GM19239 (cell line): ENCODE measurements around the gene BEST3.

Experiments
- DNase-seq: peaks from one replicate; pipeline ENCODE4 v3.0.0; 2011; ENCODE audit warnings: low spot score; ENCODE audit not compliant: insufficient read length
- FAIRE-seq: peaks from 2 replicates; lab custom pipeline; 2011; peaks lifted over from hg19 to GRCh38; lab: Jason Lieb, UNC

Gene BEST3

GRCh38 chr12:69698769-69699540, at the start of gene BEST3:
TSS of gene BEST3 (minus strand) at chr12:69699303. CDS start at chr12:69697798, 1,505 bp downstream.
- FAIRE-seq (no peak), DNase-seq (no peak)

GRCh38 chr12:69744109-69744508, 45.0 kb upstream of the BEST3 start:
- FAIRE-seq, result no peak

DNA sequence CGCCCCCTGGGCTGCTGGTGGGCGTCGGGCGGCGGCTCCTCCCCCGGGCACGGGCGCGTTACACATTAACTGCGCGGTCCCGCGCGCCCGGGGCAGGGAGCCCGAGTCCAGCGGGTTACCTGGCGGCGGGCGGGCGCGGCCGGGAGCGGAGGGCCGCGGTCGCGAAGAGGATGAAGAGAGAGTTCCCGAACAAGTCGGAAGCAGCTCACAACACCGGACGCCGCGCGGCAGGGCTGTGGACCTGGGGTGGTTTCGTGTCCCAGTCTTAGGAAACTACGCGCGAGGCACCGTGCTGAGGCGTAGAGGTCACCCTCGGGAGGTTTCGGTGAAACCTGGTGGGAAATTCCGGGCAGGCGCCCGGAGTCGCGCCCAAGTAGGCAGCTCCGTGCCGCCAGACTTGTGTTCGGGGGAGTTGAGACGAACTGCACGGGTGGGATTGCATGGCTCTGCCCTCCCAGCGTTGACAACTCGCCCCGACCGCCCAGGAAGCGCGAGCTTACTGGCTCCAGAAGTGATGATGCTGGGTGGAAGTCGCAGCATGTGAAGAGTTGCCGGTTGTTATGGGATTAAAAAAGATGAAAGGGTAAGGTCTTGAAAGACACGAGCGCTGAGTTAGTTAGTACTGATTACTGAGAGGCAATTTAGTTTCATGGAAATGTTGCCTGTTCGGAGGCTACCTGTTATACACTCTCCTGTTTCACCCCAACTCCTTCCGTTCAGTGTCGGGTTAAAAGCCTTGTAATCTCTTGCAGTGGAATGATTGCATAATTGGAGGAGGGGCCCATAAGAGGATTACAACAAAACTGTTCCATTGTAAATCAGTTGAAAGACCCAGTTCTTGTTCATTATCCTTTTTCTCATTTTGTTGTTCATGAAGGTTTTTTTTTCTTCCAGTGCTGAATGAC, 40.4 kb upstream of the BEST3 start:
- DNase-seq, result peak; percentile 23
- FAIRE-seq, result peak; percentile 79

More at GRCh38 chr12:69744109-69744508, 45.0 kb upstream of the BEST3 start:
- DNase-seq, result no peak

- FAIRE-seq (peak; percentile 86), DNase-seq (peak; percentile 84)
These were observed 39.5 kb upstream of the BEST3 start, which contains the start of gene RAB3IP for GRCh38 chr12:69738351-69739286. TSS of gene RAB3IP (plus strand) at chr12:69738860. CDS start at chr12:69755409, 16,549 bp downstream.

DNA sequence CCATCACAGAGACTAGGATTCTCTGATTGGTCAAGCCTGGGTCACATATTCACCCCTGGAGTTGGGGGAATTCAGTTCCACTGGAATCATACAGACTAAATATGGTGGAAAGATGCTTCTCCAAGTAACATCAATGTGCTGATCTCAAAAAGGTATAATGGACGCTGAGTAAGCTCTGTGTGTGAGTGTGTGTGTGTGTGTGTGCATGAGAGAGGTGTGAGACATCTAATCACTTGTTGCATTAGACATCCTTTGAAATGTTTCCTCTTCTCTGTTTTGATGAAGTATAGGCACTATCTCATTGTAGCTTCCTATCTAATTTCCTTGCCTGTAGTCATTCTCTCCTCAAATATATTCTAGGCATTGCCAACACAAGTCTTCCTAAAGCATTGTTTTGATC, 34.5 kb upstream of the BEST3 start:
- FAIRE-seq, result no peak

GRCh38 chr12:69732088-69732487, 33.0 kb upstream of the BEST3 start:
- no peak for FAIRE-seq

More for the DNA sequence above, 34.5 kb upstream of the BEST3 start:
- no peak for DNase-seq

GRCh38 chr12:69726922-69727321, 27.8 kb upstream of the BEST3 start:
- FAIRE-seq, result no peak

More at GRCh38 chr12:69732088-69732487, 33.0 kb upstream of the BEST3 start:
- no peak for DNase-seq

DNA sequence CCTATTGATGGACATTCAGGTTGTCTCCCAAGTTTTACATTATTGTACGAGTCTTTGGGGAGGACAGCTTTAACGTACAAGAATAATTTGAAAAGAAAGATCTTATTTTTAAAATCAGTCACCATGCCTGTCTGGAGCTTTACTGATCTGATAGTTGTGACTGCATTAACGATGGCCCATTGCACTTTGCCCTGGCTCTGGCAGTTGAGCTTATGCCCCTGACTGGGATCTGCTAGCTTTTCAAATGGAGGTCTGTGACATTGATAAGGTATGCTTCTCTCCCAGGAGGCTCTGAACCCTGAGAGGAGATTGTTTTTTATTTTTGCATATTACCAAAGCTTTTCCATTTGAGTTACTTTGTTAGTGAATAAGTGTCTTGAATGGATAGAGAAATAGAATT, 21.6 kb upstream of the BEST3 start:
- FAIRE-seq (no peak), DNase-seq (no peak)

More at GRCh38 chr12:69726922-69727321, 27.8 kb upstream of the BEST3 start:
- DNase-seq, result no peak

DNA sequence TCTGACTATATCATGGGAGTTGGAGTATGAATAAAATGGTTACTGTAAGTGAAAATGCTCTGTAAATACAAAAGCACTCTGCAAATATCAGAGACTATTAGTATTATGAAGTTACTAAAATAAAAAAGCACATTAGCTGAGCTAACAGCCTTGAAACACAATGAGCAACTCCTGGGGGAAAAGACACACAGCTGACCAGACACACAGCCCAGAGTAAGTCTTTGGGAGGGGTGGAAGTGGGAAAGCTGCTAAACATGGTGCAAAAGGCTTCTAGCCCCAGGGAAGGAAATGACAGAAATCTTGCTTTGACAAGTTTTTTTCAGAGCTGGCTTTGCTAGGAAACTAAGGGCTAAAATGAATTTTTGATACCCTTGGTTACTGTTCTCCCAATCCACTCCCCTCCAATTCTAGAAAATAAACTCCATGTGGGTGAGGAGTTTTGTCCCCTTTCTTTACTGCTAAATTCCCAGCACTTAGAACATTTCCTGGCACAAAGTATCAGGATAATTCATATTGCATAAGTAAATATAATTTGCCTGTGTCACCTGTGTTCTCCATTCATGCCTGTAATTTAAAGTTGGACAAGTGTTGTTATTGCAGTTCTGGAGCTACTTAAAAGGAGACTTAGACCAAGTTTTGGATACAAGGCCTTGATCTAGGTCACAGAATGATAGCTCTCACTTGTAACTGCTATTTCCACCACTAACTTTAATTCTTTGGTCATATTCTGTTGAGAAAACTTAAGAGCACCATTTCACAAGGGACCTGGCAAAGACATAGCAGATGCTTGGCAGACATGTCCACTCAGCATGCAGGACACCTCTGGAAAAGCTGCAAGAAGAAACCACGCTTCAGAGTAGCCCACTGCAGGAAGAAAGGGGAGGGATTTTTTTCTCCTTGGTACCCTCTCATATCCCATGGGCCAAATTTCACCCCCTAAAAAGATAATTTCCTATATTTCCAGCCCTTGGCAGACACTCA, 20.5 kb upstream of the BEST3 start:
- DNase-seq (no peak), FAIRE-seq (no peak)

GRCh38 chr12:69714542-69714941, 15.4 kb upstream of the BEST3 start:
- no peak for FAIRE-seq
- no peak for DNase-seq

- FAIRE-seq, result no peak
- DNase-seq, result no peak
These were observed 13.7 kb upstream of the BEST3 start for GRCh38 chr12:69712826-69713225.

DNA sequence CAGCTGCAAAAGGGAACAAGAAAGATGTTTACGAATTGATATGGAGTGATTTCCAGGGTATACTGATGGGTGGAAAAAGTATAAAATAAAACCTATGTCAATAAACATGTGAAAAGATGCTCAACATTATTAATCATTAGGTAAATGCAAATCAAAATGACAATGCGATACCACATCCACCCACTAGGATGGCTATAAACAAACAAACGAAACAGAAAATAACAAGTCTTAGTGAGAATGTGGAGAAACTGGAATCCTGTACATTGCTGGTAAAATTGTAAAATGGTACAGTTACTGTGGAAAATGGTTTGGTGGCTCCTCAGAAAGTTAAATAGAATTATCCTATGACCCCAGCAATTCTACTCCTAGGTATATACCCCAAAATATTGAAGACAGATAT, 9.5 kb upstream of the BEST3 start:
- no peak for FAIRE-seq
- DNase-seq, result no peak

DNA sequence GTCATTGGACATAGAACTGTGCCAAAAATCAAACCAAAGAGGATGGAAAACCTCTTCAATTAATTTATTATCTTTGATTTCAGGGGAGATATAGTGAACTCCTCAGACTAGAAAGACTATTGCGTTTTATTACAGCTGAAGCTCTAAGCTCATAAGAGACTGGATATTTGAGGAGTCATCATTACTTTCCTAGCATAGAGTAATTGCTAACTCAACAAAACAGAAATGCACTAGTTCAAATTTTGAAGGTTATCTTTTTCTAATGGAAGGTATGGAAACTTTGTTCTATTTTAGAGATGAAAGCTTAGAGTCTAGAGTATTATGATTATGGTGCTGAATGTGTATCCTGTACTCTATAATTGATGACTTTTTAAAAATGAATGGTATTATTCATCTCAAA, 5.3 kb upstream of the BEST3 start:
- DNase-seq, result no peak

GRCh38 chr12:69703146-69703642, 4.1 kb upstream of the BEST3 start:
- FAIRE-seq (no peak), DNase-seq (no peak)

More for the DNA sequence above, 5.3 kb upstream of the BEST3 start:
- FAIRE-seq, result no peak

GRCh38 chr12:69701826-69702225, 2.7 kb upstream of the BEST3 start:
- no peak for FAIRE-seq
- no peak for DNase-seq

- FAIRE-seq (no peak), DNase-seq (no peak)
These were observed 1.0 kb downstream of the BEST3 start for GRCh38 chr12:69698054-69698453.

DNA sequence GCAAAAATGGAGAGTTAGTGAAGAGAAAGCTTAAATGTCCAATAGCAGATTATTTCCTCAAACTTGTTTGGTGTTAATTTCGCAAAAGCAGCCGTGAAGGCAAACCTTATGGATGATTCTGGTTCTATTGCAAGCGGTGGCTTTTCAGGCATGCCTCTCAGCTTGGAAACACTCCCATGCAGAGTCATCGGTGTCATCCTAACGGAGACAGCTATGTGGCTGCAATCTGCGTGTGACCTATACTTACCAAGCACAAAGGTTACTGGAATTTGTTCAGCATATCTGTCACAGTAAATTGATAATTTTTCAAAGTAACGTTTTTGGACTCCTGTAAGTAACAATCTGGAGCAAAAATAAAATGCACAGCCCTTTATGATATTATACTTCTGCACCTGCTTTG, 5.0 kb downstream of the BEST3 start:
- DNase-seq (no peak), FAIRE-seq (no peak)

DNA sequence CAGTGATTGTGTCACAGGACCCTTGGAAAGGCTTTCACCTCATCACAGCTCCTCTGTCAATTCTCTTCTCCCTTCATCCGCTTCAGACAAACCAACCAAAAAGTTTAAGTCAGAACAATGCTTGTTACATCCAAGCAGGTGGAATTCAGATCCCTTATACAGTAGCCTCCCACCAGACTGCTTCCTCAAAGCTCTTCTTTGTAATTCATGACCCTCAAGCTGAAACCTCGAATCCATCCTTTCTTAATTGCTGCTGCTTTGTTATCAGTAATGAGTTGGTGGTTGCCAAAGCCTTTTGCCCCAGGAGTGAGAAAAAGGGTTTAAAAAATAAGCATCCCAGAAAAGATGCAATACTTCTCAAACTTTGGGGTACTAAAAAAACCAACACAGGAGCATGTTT, 9.5 kb downstream of the BEST3 start:
- DNase-seq, result no peak
- FAIRE-seq, result no peak
